PC-9 (cell line): ENCODE data around the gene MACROD2. TPM values are rescaled to one million over a fixed set of nuclear protein-coding genes. Genes with fewer than 3 reads are reported as not detected.

Experiments
- BruUV-seq: library from RNA; stranded (reverse); fragments of 400-500 nt; replicated peaks from 2 replicates; lab custom pipeline; 2021; lab: Mats Ljungman, UMichigan
- CTCF ChIA-PET: fragments of 300-600 bp; sonication (Branson Sonifier 250); formaldehyde crosslinking; loops from one replicate; lab custom pipeline; 2022; ENCODE audit warnings: antibody characterized with exemption; lab: Charles Lee
- POLR2A ChIA-PET: fragments of 300-600 bp; sonication (Branson Sonifier 250); formaldehyde crosslinking; loops from one replicate; lab custom pipeline; 2022; ENCODE audit warnings: antibody characterized with exemption; ENCODE audit not compliant: unreplicated experiment; lab: Charles Lee
- DNase-seq, 2 experiments: peaks; one replicate each; pipeline versions ENCODE4 v3.0.0 to v3.0.0-alpha.2; 2015 to 2022; ENCODE audit warnings: mixed read lengths in 1 of 2
- H2AFZ ChIP-seq: fragments of 200-600 bp; sonication (generic); 2 replicates; pipeline ENCODE4 v1.8.1; 2017; ENCODE audit warnings: antibody characterized with exemption
- H3F3A ChIP-seq: fragments of 200-600 bp; sonication (generic); 2 replicates; pipeline ENCODE4 v1.8.1; 2017; ENCODE audit warnings: antibody characterized with exemption, mild to moderate bottlenecking, low read depth; ENCODE audit not compliant: insufficient read depth
- H3K27ac ChIP-seq: fragments of 200-600 bp; sonication (generic); 2 replicates; pipeline ENCODE4 v1.6.1; 2016; ENCODE audit warnings: mixed run types
- H3K27me3 ChIP-seq: fragments of 200-600 bp; sonication (generic); 2 replicates; pipeline ENCODE4 v1.6.1; 2016; ENCODE audit warnings: low read depth, mixed run types; ENCODE audit not compliant: insufficient read depth
- H3K36me3 ChIP-seq: fragments of 200-600 bp; sonication (generic); 2 replicates; pipeline ENCODE4 v1.6.1; 2016; ENCODE audit warnings: low read depth, mixed run types
- H3K4me1 ChIP-seq: fragments of 200-600 bp; sonication (generic); replicated peaks from 2 replicates; pipeline ENCODE4 v1.6.1; 2016; ENCODE audit warnings: mixed run types; ENCODE audit not compliant: insufficient read depth
- H3K4me2 ChIP-seq: fragments of 200-600 bp; sonication (generic); 2 replicates; pipeline ENCODE4 v1.6.1; 2017; ENCODE audit warnings: mixed run types
- H3K4me3 ChIP-seq: fragments of 200-600 bp; sonication (generic); 2 replicates; pipeline ENCODE4 v1.6.1; 2016; ENCODE audit warnings: mixed run types
- H3K79me2 ChIP-seq: fragments of 200-600 bp; sonication (generic); 2 replicates; pipeline ENCODE4 v1.6.1; 2017; ENCODE audit warnings: low read depth, mixed run types
- H3K9me2 ChIP-seq: fragments of 200-600 bp; sonication (generic); 2 replicates; pipeline ENCODE4 v1.8.1; 2017; ENCODE audit warnings: mild to moderate bottlenecking; ENCODE audit not compliant: insufficient read depth
- H3K9me3 ChIP-seq: fragments of 200-600 bp; sonication (generic); 2 replicates; pipeline ENCODE4 v1.8.1; 2016; ENCODE audit warnings: low read depth; ENCODE audit not compliant: insufficient read depth
- H4K20me1 ChIP-seq: fragments of 200-600 bp; sonication (generic); 2 replicates; pipeline ENCODE4 v1.8.1; 2017; ENCODE audit not compliant: insufficient read depth
- CTCF ChIP-seq: fragments of 200-600 bp; sonication (generic); conservative IDR thresholded peaks from 2 replicates; pipeline ENCODE4 v1.6.1; 2017; ENCODE audit warnings: mixed run types, antibody characterized with exemption, mild to moderate bottlenecking, moderate library complexity
- EZH2 ChIP-seq: fragments of 200-600 bp; sonication (generic); IDR thresholded peaks from 2 replicates; pipeline ENCODE4 v1.8.0; 2017; ENCODE audit warnings: antibody characterized with exemption, low read depth
- intact Hi-C: fragments of 100-400 bp; cut with micrococcal nuclease; formaldehyde crosslinking; loops from one replicate; pipeline ENCODE4 v1.10.0; 2022; ENCODE audit not compliant: unreplicated experiment
- total RNA-seq: library from RNA; stranded (reverse); gene quantifications from 2 replicates; pipeline ENCODE4 v1.2.3, GENCODE V29; 2021

MACROD2 gene
- total RNA-seq, 1 experiment from 2014 or later: 11.4 TPM

- no peak overlapping the region for H3K27ac ChIP-seq
- no peaks in the 10 kb centered on the region for H3K27me3 ChIP-seq
- H3K4me1 ChIP-seq: no peaks in the 10 kb centered on the region
- no peaks in the 10 kb centered on the region for H3K9me2 ChIP-seq
- no peak overlapping the region for H3K4me2 ChIP-seq
- POLR2A ChIA-PET: no interaction called here
- H3K79me2 ChIP-seq: no peaks in the 10 kb centered on the region
- intact Hi-C loops: no loop called here
- H3K4me3 ChIP-seq: no peak overlapping the region
- H3K36me3 ChIP-seq: no peaks in the 10 kb centered on the region
- DNase-seq: no peak
- H2AFZ ChIP-seq: no peak overlapping the region
- BruUV-seq: no TSS peak
- TF ChIP-seq CTCF: no peak
- no peak for TF ChIP-seq EZH2
- H4K20me1 ChIP-seq: no peaks in the 10 kb centered on the region
- CTCF ChIA-PET: no interaction called here
- no peaks in the 10 kb centered on the region for H3F3A ChIP-seq
- no peaks in the 10 kb centered on the region; the same call in 1 of the 2 replicates for H3K9me3 ChIP-seq
Measured at GRCh38 chr20:15887387-15887786, 1892.1 kb downstream of the MACROD2 start.

GRCh38 chr20:15889061-15889460 lies 1893.7 kb downstream of the MACROD2 start:
- POLR2A ChIA-PET: no interaction called here

GRCh38 chr20:15889514-15890256 lies 1894.4 kb downstream of the MACROD2 start:
- H3K27ac ChIP-seq: no peak overlapping the region
- H3K79me2 ChIP-seq: no peaks in the 10 kb centered on the region
- ChIA-PET CTCF (no interaction called here), POLR2A (no interaction called here)
- H3K4me1 ChIP-seq: no peaks in the 10 kb centered on the region
- no peaks in the 10 kb centered on the region for H3K36me3 ChIP-seq
- no peaks in the 10 kb centered on the region; the same call in 1 of the 2 replicates for H3K9me3 ChIP-seq
- DNase-seq: no peak
- H3K4me3 ChIP-seq: no peak overlapping the region
- H3K27me3 ChIP-seq: no peaks in the 10 kb centered on the region
- H3K4me2 ChIP-seq: no peak overlapping the region
- BruUV-seq: no TSS peak
- H3F3A ChIP-seq: no peaks in the 10 kb centered on the region
- intact Hi-C loops: no loop called here
- no peak overlapping the region for H2AFZ ChIP-seq
- no peak for TF ChIP-seq CTCF
- TF ChIP-seq EZH2: no peak
- no peaks in the 10 kb centered on the region for H3K9me2 ChIP-seq
- H4K20me1 ChIP-seq: no peaks in the 10 kb centered on the region

More at GRCh38 chr20:15889061-15889460, 1893.7 kb downstream of the MACROD2 start:
- Histone ChIP-seq H3K4me2 (no peak overlapping the region), H3K27ac (no peak overlapping the region), H3F3A (no peaks in the 10 kb centered on the region), H3K36me3 (no peaks in the 10 kb centered on the region), H3K9me3 (no peaks in the 10 kb centered on the region; the same call in 1 of the 2 replicates), H2AFZ (no peak overlapping the region), H3K79me2 (no peaks in the 10 kb centered on the region), H4K20me1 (no peaks in the 10 kb centered on the region), H3K27me3 (no peaks in the 10 kb centered on the region), H3K4me1 (no peaks in the 10 kb centered on the region), H3K4me3 (no peak overlapping the region), H3K9me2 (no peaks in the 10 kb centered on the region)
- CTCF ChIA-PET: no interaction called here
- DNase-seq: no peak
- no TSS peak for BruUV-seq
- TF ChIP-seq EZH2 (no peak), CTCF (no peak)
- intact Hi-C loops: no loop called here
